ENCODE measurements around the gene FAM32A. TPM values are rescaled to one million over a fixed set of nuclear protein-coding genes. Genes with fewer than 3 reads are reported as not detected.

The FAM32A gene
- total and polyA plus RNA-seq, 10 of the 15 experiments (the other 5 are each of a cell fraction or from before 2014, with no cell fraction given) = 33.3 to 116 (median 71.9) TPM

DNA sequence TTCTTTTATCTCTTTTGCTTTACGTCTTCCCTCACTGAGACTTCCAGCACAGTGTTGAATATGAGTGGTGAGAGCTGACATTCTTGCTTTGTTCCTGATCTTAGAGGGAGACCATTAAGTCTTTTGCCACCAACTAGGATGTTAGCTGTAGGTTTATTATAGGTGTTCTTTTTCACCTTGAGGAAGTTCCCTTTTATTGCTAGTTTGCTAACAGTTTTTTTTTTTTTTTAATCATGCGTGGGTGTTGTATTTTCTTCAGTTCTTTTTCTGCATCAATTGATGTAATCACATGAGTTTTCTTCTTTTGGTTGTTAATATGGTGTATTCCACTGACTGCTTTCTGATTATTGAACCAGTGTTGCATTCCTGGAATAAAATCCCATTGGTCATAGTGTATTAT is 33.6 kb downstream of the FAM32A start (continued):
- TF ChIP-seq, protein P1, sequence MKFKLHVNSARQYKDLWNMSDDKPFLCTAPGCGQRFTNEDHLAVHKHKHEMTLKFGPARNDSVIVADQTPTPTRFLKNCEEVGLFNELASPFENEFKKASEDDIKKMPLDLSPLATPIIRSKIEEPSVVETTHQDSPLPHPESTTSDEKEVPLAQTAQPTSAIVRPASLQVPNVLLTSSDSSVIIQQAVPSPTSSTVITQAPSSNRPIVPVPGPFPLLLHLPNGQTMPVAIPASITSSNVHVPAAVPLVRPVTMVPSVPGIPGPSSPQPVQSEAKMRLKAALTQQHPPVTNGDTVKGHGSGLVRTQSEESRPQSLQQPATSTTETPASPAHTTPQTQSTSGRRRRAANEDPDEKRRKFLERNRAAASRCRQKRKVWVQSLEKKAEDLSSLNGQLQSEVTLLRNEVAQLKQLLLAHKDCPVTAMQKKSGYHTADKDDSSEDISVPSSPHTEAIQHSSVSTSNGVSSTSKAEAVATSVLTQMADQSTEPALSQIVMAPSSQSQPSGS (IDR thresholded peaks at IDR 0.05; ENCODE audit: low read length) = no peak
- no peak for TF ChIP-seq ESRRA (IDR thresholded peaks at IDR 0.05; ENCODE audit: low read length)
- no peak for TF ChIP-seq LARP7 (IDR thresholded peaks at IDR 0.05)
- no peak for TF ChIP-seq TAF1 (IDR thresholded peaks at IDR 0.05; ENCODE audit: borderline replicate concordance, low read depth, low read length)

DNA sequence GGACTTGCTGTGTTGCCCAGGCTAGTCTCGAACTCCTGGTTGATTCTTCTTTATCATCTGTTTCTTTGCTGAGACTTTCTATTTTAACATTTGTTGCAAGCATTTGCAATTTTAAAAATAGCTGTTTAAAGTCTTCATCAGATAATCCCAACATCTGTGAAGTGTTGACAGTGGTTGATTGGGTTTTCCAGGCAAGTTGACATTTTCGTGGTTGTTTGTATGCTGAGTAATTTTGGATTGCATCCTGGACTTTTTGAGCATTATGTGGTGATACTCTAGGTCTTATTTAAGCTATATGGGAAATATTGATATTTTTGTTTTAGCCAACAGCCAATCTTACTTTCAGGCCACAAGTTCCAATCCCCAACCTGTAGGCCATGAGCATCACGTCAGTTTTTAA is 37.6 kb downstream of the FAM32A start:
- in situ Hi-C loops (cut with MboI) = no loop called here
- RAD21 ChIA-PET (ENCODE audit: unreplicated experiment) = interaction anchor here (0.6 kb wide), 1 partner anchor 171 kb away, joined by 3 read pairs; no protein-coding TSS in a partner anchor
- H3K79me2 ChIP-seq (ENCODE audit: control insufficient read depth, insufficient read depth, low read length) = no peaks in the 10 kb centered on the region
- peaks cover 16 to 34% of the 10 kb centered on the region in 2 experiments; a peak in 3 of 4 replicates for H3K36me3 ChIP-seq (ENCODE audit: control insufficient read depth in 2 of 2, insufficient read depth in 2 of 2, low read length in 1 of 2)
- TF ChIP-seq BACH1 (IDR thresholded peaks at IDR 0.05; ENCODE audit: borderline replicate concordance) (no peak), NFYB (IDR thresholded peaks at IDR 0.05; ENCODE audit: insufficient read depth, low read depth, low read length) (no peak), ZSCAN29 (IDR thresholded peaks at IDR 0.05) (no peak), EED (IDR thresholded peaks at IDR 0.05; ENCODE audit: low read depth) (no peak)
- H3K9ac ChIP-seq (ENCODE audit: control insufficient read depth, insufficient read depth, low read length) = no peak overlapping the region
- no peaks in the 10 kb centered on the region for H3K27me3 ChIP-seq (replicated peaks in 1 of 2; ENCODE audit: control insufficient read depth in 2 of 2, insufficient read depth in 2 of 2, low read length in 1 of 2)
- BruUV-seq (replicated peaks) = no TSS peak
- H2AFZ ChIP-seq (ENCODE audit: control insufficient read depth, low read depth, low read length) = no peak overlapping the region
- no peak for FAIRE-seq
- ATAC-seq = no peak
- peaks cover 19% of the 10 kb centered on the region for H3K9me3 ChIP-seq (replicated peaks; ENCODE audit: control insufficient read depth, insufficient read depth, low read length)
- CTCF ChIA-PET = interaction anchor here (0.7 kb wide), 1 partner anchor 195 kb away, joined by 3 read pairs; no protein-coding TSS in a partner anchor
- H3K4me3 ChIP-seq = no peak overlapping the region
- no peak for DNase-seq (ENCODE audit: low read depth, low spot score)
- WGBS (ENCODE audit: insufficient coverage, insufficient replicate concordance, low lambda C conversion rate, missing lambda C conversion rate) = 97% methylated on average over 3 of the region's 3 CpGs
- no peak overlapping the region for H3K27ac ChIP-seq (ENCODE audit: control insufficient read depth, insufficient read depth)
- intact Hi-C loops (cut with micrococcal nuclease; ENCODE audit: unreplicated experiment) = no loop called here
- H3K4me2 ChIP-seq (ENCODE audit: control insufficient read depth, insufficient read depth) = no peak overlapping the region
- no peaks in the 10 kb centered on the region for H3K4me1 ChIP-seq (ENCODE audit: control insufficient read depth, insufficient read depth, low read length)
- no peaks in the 10 kb centered on the region for H4K20me1 ChIP-seq (ENCODE audit: control insufficient read depth, insufficient read depth)
- SMC1A ChIA-PET (ENCODE audit: uncharacterized antibody, unreplicated experiment) = interaction anchor here (0.6 kb wide), 1 partner anchor 40 kb away, joined by 3 read pairs; no protein-coding TSS in a partner anchor
- POLR2A ChIA-PET = interaction anchor here (0.8 kb wide), 1 partner anchor 25 kb away, joined by 5 read pairs; the partner anchor contains the start of gene AP1M1
